Activated T-helper 1 cell treated with Interleukin-2 at 50 U/mL for 16 hours (primary cell): ENCODE results near the gene PSMD4.
"Not testable (repeated sequence)": the region's sequence is repeated elsewhere in the genome, so short reads cannot be mapped to it uniquely, and the experiment has no call there.

ENCODE experiments used
- DNase-seq: peaks from one replicate; pipeline ENCODE4 v3.0.0-alpha.2; 2020; ENCODE audit warnings: low read depth

Gene PSMD4

GRCh38 chr1:151254217-151255213 is at the start of gene PSMD4:
TSS of gene PSMD4 (plus strand) at chr1:151254734. CDS start at chr1:151254783, 49 bp downstream.
- DNase-seq = peak; percentile 86

GRCh38 chr1:151205381-151205965 is 49.1 kb upstream of the PSMD4 start:
- DNase-seq = not testable (repeated sequence)

- DNase-seq = no peak
Measured at GRCh38 chr1:151210830-151211229, 43.7 kb upstream of the PSMD4 start.

GRCh38 chr1:151211972-151212705 is 42.4 kb upstream of the PSMD4 start:
- DNase-seq = no peak

- no peak for DNase-seq
Measured at GRCh38 chr1:151213560-151213959, 41.0 kb upstream of the PSMD4 start.

GRCh38 chr1:151221616-151222015 is 32.9 kb upstream of the PSMD4 start:
- no peak for DNase-seq

- DNase-seq = no peak
Measured at GRCh38 chr1:151222130-151222529, 32.4 kb upstream of the PSMD4 start.

GRCh38 chr1:151235235-151235634 is 19.3 kb upstream of the PSMD4 start:
- no peak for DNase-seq

- no peak for DNase-seq
Measured at GRCh38 chr1:151237678-151238466, 16.7 kb upstream of the PSMD4 start.

- no peak for DNase-seq
Measured at GRCh38 chr1:151238467-151238739, 16.1 kb upstream of the PSMD4 start.

- no peak for DNase-seq
Measured at GRCh38 chr1:151242442-151242841, 12.1 kb upstream of the PSMD4 start.

- DNase-seq = no peak
Measured at GRCh38 chr1:151243683-151244216, 10.8 kb upstream of the PSMD4 start.

- no peak for DNase-seq
Measured at GRCh38 chr1:151246786-151247185, 7.7 kb upstream of the PSMD4 start.

GRCh38 chr1:151251656-151252470 is 2.7 kb upstream of the PSMD4 start:
- peak; percentile 32 for DNase-seq

GRCh38 chr1:151255381-151255780 is 847 bp downstream of the PSMD4 start:
- DNase-seq = no peak

GRCh38 chr1:151259351-151259750 is 4.8 kb downstream of the PSMD4 start:
- no peak for DNase-seq

- no peak for DNase-seq
Measured at GRCh38 chr1:151265446-151266236, 11.1 kb downstream of the PSMD4 start.

GRCh38 chr1:151266315-151266714 is 11.8 kb downstream of the PSMD4 start:
- no peak for DNase-seq

GRCh38 chr1:151266821-151267220 is 12.3 kb downstream of the PSMD4 start:
- DNase-seq = no peak

- DNase-seq = no peak
Measured at GRCh38 chr1:151267760-151268159, 13.2 kb downstream of the PSMD4 start.
